ENCODE measurements around the gene RAVER1. TPM values are rescaled to one million over a fixed set of nuclear protein-coding genes. Genes with fewer than 3 reads are reported as not detected.

The RAVER1 gene
- total RNA-seq, 1 experiment from 2014 or later = 55.1 TPM

- Mint-ChIP-seq H3K4me1 (ENCODE audit: low read depth, unreplicated experiment) (no peaks in the 10 kb centered on the region), H3K36me3 (ENCODE audit: insufficient read depth, unreplicated experiment) (peaks cover 4% of the 10 kb centered on the region), H3K27ac (ENCODE audit: unreplicated experiment) (no peak overlapping the region), H3K9me3 (ENCODE audit: unreplicated experiment) (no peaks in the 10 kb centered on the region), H3K27me3 (ENCODE audit: insufficient read depth, unreplicated experiment) (no peaks in the 10 kb centered on the region), H3K4me3 (ENCODE audit: unreplicated experiment) (no peak overlapping the region)
- intact Hi-C loops (cut with micrococcal nuclease; ENCODE audit: unreplicated experiment) = no loop called here
- H3K27me3 ChIP-seq (replicated peaks; ENCODE audit: control insufficient read depth, insufficient read depth, low read length) = no peaks in the 10 kb centered on the region
- no peaks in the 10 kb centered on the region for H3K36me3 ChIP-seq (ENCODE audit: control insufficient read depth, insufficient read depth, low read length)
- H3K4me1 ChIP-seq = no peaks in the 10 kb centered on the region
- no peak for DNase-seq
- POLR2A ChIA-PET = interaction anchor here (0.7 to 1.0 kb wide), 2 partner anchors 36 to 83 kb away, joined by 3 read pairs; partner anchors contain the start of gene TYK2
- H3K9me3 ChIP-seq = no peaks in the 10 kb centered on the region
- CTCF ChIA-PET = no interaction called here
- no peak overlapping the region for H3K4me3 ChIP-seq (ENCODE audit: low read depth, low read length)
- no TSS peak for BruUV-seq (replicated peaks)
- TF ChIP-seq CTCF (IDR thresholded peaks at IDR 0.05; ENCODE audit: insufficient read depth in 1 of 2, low read depth in 1 of 2, low read length in 1 of 2, severe bottlenecking in 1 of 2, unreplicated experiment in 1 of 2) = no peak
Measured at GRCh38 chr19:10344780-10345179, 11.5 kb upstream of the RAVER1 start.

- H3K9me3 Mint-ChIP-seq (ENCODE audit: unreplicated experiment) = no peaks in the 10 kb centered on the region
- no peak for TF ChIP-seq CTCF (IDR thresholded peaks at IDR 0.05; ENCODE audit: insufficient read depth in 1 of 2, low read depth in 1 of 2, low read length in 1 of 2, severe bottlenecking in 1 of 2, unreplicated experiment in 1 of 2)
- no TSS peak for BruUV-seq (replicated peaks)
- Histone ChIP-seq H3K36me3 (ENCODE audit: control insufficient read depth, insufficient read depth, low read length) (no peaks in the 10 kb centered on the region), H3K4me3 (ENCODE audit: low read depth, low read length) (no peak overlapping the region), H3K4me1 (no peaks in the 10 kb centered on the region), H3K27me3 (replicated peaks; ENCODE audit: control insufficient read depth, insufficient read depth, low read length) (no peaks in the 10 kb centered on the region), H3K9me3 (no peaks in the 10 kb centered on the region)
- peaks cover 4% of the 10 kb centered on the region for H3K36me3 Mint-ChIP-seq (ENCODE audit: insufficient read depth, unreplicated experiment)
- H3K27me3 Mint-ChIP-seq (ENCODE audit: insufficient read depth, unreplicated experiment) = no peaks in the 10 kb centered on the region
- ChIA-PET CTCF (no interaction called here), POLR2A (interaction anchor here (0.6 kb wide), 1 partner anchor 37 kb away, joined by 4 read pairs; the partner anchor contains the start of gene TYK2)
- DNase-seq = no peak
- no peak overlapping the region for H3K27ac Mint-ChIP-seq (ENCODE audit: unreplicated experiment)
- intact Hi-C loops (cut with micrococcal nuclease; ENCODE audit: unreplicated experiment) = no loop called here
- no peak overlapping the region for H3K4me3 Mint-ChIP-seq (ENCODE audit: unreplicated experiment)
- H3K4me1 Mint-ChIP-seq (ENCODE audit: low read depth, unreplicated experiment) = no peaks in the 10 kb centered on the region
Measured at GRCh38 chr19:10343495-10343894, 10.2 kb upstream of the RAVER1 start.

- TF ChIP-seq CTCF (IDR thresholded peaks at IDR 0.05; ENCODE audit: insufficient read depth in 1 of 2, low read depth in 1 of 2, low read length in 1 of 2, severe bottlenecking in 1 of 2, unreplicated experiment in 1 of 2) = no peak
- POLR2A ChIA-PET = no interaction called here
- H3K27ac Mint-ChIP-seq (ENCODE audit: unreplicated experiment) = no peak overlapping the region
Measured at GRCh38 chr19:10339977-10340376, 6.6 kb upstream of the RAVER1 start.

More at GRCh38 chr19:10339977-10340376, 6.6 kb upstream of the RAVER1 start:
- H3K4me1 ChIP-seq = 0 out of 2 replicates have a peak, but pooled peaks cover 5% of the 10 kb centered on the region
- H3K36me3 Mint-ChIP-seq (ENCODE audit: insufficient read depth, unreplicated experiment) = peaks cover under 1% of the 10 kb centered on the region
- H3K9me3 Mint-ChIP-seq (ENCODE audit: unreplicated experiment) = no peaks in the 10 kb centered on the region
- CTCF ChIA-PET = no interaction called here
- H3K4me3 Mint-ChIP-seq (ENCODE audit: unreplicated experiment) = no peak overlapping the region
- H3K36me3 ChIP-seq (ENCODE audit: control insufficient read depth, insufficient read depth, low read length) = no peaks in the 10 kb centered on the region
- no TSS peak for BruUV-seq (replicated peaks)
- H3K4me1 Mint-ChIP-seq (ENCODE audit: low read depth, unreplicated experiment) = no peaks in the 10 kb centered on the region
- no peaks in the 10 kb centered on the region for H3K27me3 ChIP-seq (replicated peaks; ENCODE audit: control insufficient read depth, insufficient read depth, low read length)
- H3K4me3 ChIP-seq (ENCODE audit: low read depth, low read length) = no peak overlapping the region
- no peaks in the 10 kb centered on the region for H3K9me3 ChIP-seq
- no peak for DNase-seq
- intact Hi-C loops (cut with micrococcal nuclease; ENCODE audit: unreplicated experiment) = no loop called here
- H3K27me3 Mint-ChIP-seq (ENCODE audit: insufficient read depth, unreplicated experiment) = no peaks in the 10 kb centered on the region

All from Caco-2 (cell line).